Skeletal muscle tissue (tissue), 4 donors: ENCODE data around the gene TMC6. TPM values are rescaled to one million over a fixed set of nuclear protein-coding genes. Genes with fewer than 3 reads are reported as not detected.

ENCODE experiments used
- H3K27ac ChIP-seq: one replicate; pipeline ENCODE4 v1.7.0; 2013; ENCODE audit warnings: mild to moderate bottlenecking, low read depth, low read length, inconsistent platforms
- H3K27me3 ChIP-seq, 3 donors: one replicate each; pipeline ENCODE4 v1.7.0; 2013; ENCODE audit warnings: low read length in 3 of 3; ENCODE audit not compliant: control insufficient read depth in 3 of 3, insufficient read depth in 3 of 3
- H3K36me3 ChIP-seq, 3 donors: one replicate each; pipeline ENCODE4 v1.7.0; 2013; ENCODE audit warnings: low read length in 3 of 3; ENCODE audit not compliant: control insufficient read depth in 3 of 3, insufficient read depth in 3 of 3
- H3K4me1 ChIP-seq, 3 donors: one replicate each; pipeline ENCODE4 v1.7.0; 2013; ENCODE audit warnings: low read length in 3 of 3, mild to moderate bottlenecking in 3 of 3; ENCODE audit not compliant: control insufficient read depth in 3 of 3, insufficient read depth in 3 of 3
- H3K4me3 ChIP-seq, 3 donors: one replicate each; pipeline ENCODE4 v1.7.0; 2013; ENCODE audit warnings: low read length in 3 of 3
- H3K9ac ChIP-seq, 3 donors: one replicate each; pipeline ENCODE4 v1.7.0; 2013; ENCODE audit warnings: low read length in 3 of 3, mild to moderate bottlenecking in 3 of 3, moderate library complexity in 2 of 3, low read depth in 1 of 3
- H3K9me3 ChIP-seq, 3 donors: one replicate each; pipeline ENCODE4 v1.7.0; 2013; ENCODE audit warnings: low read length in 3 of 3; ENCODE audit not compliant: control insufficient read depth in 3 of 3
- total RNA-seq: library from RNA; depleted of rRNA; stranded (reverse); fragments of >200 nt; gene quantifications from one replicate; pipeline ENCODE4 v1.2.3, GENCODE V29; 2014
- donor health status: Osteomylitis.

The TMC6 gene
- total RNA-seq, 1 donor from 2014 or later: 15.7 TPM

GRCh38 chr17:78123258-78123929 lies 5.2 kb downstream of the TMC6 start:
- Histone ChIP-seq H3K27me3 (peaks cover 0 to 11% (median 8%) of the 10 kb centered on the region in 3 donors), H3K9ac (no peak overlapping the region), H3K4me3 (no peak overlapping the region), H3K4me1 (peaks cover 13 to 34% (median 34%) of the 10 kb centered on the region in 3 donors), H3K36me3 (peaks cover 0 to 2% (median 0%) of the 10 kb centered on the region in 3 donors), H3K9me3 (no peaks in the 10 kb centered on the region), H3K27ac (no peak overlapping the region)

DNA sequence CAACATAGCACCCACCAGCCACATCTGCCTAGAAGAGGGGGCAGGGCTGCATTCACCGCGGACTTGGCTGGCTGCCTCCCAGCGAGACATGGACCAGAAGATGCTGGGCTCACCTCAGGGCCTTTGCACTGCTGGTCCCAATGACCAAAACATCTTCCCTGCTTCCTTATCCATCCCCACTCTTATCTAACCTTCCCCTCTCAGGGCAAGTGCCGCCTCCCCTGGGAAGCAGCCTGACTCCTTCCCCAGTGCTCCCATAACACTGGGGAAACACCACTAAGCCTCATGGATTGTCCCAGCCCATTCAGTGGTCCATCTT lies 5.7 kb downstream of the TMC6 start:
- Histone ChIP-seq H3K27me3 (peaks cover 0 to 9% (median 8%) of the 10 kb centered on the region in 3 donors), H3K9ac (no peak overlapping the region), H3K4me1 (peaks cover 12 to 33% (median 32%) of the 10 kb centered on the region in 3 donors), H3K9me3 (no peaks in the 10 kb centered on the region), H3K27ac (no peak overlapping the region), H3K36me3 (peaks cover 0 to 2% (median 0%) of the 10 kb centered on the region in 3 donors), H3K4me3 (no peak overlapping the region)

DNA sequence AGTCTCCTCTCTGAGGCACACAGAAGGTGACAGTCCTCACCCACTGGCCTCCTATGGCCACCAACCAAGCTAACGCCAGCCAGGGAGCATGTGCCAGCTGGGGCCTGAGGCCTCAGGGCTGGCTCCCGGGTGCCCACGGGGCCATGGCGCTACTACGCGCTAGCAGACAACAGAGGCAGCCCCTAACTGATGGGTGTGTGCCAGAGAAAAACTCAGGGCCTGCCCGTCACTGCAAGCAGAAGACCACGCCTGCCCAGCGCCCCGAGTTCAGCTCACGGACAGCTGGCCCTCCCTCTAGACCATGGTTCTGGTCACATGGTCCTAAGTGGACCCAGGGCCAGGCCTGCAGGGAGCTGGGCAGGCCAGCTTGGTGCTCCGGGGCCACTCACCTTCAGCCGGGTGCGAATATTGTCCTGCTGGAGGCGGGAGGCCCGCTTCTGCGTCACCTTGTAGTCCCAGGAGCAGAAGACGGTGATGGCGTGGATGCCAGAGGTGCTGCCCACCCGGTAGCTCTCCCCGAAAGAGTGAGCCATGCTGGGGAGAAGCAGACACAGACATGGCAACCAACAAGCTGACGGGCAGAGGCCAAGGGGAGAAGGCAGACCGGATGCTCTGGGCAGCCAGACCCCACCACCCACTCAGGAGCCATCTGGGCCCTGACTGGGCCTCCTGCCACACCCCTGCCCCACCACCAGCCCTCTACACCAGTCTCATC lies 6.2 kb downstream of the TMC6 start:
- Histone ChIP-seq H3K9me3 (no peaks in the 10 kb centered on the region), H3K4me1 (peaks cover 7 to 28% (median 27%) of the 10 kb centered on the region in 3 donors), H3K27ac (no peak overlapping the region), H3K27me3 (peaks cover 0 to 4% (median 4%) of the 10 kb centered on the region in 3 donors), H3K9ac (no peak overlapping the region), H3K36me3 (peaks cover 0 to 2% (median 0%) of the 10 kb centered on the region in 3 donors), H3K4me3 (no peak overlapping the region)

- H3K27ac ChIP-seq: no peak overlapping the region
- no peaks in the 10 kb centered on the region for H3K27me3 ChIP-seq
- no peak overlapping the region for H3K4me3 ChIP-seq
- H3K9me3 ChIP-seq: no peaks in the 10 kb centered on the region
- H3K36me3 ChIP-seq: peaks cover 0 to 2% (median 0%) of the 10 kb centered on the region in 3 donors
- no peak overlapping the region for H3K9ac ChIP-seq
- peaks cover 5 to 22% (median 21%) of the 10 kb centered on the region in 3 donors for H3K4me1 ChIP-seq
These were observed 6.7 kb downstream of the TMC6 start for GRCh38 chr17:78121801-78122215.

GRCh38 chr17:78120971-78121800 lies 7.4 kb downstream of the TMC6 start:
- no peak overlapping the region for H3K4me3 ChIP-seq
- H3K9ac ChIP-seq: no peak overlapping the region
- no peaks in the 10 kb centered on the region for H3K27me3 ChIP-seq
- H3K9me3 ChIP-seq: no peaks in the 10 kb centered on the region
- H3K27ac ChIP-seq: no peak overlapping the region
- H3K36me3 ChIP-seq: peaks cover 0 to 2% (median 0%) of the 10 kb centered on the region in 3 donors
- peaks cover 0 to 18% (median 18%) of the 10 kb centered on the region in 3 donors for H3K4me1 ChIP-seq

GRCh38 chr17:78120537-78120936 lies 8.0 kb downstream of the TMC6 start:
- peaks cover 0 to 2% (median 0%) of the 10 kb centered on the region in 3 donors for H3K36me3 ChIP-seq
- H3K27me3 ChIP-seq: no peaks in the 10 kb centered on the region
- no peaks in the 10 kb centered on the region for H3K9me3 ChIP-seq
- no peak overlapping the region for H3K27ac ChIP-seq
- peaks cover 0 to 12% (median 11%) of the 10 kb centered on the region in 3 donors for H3K4me1 ChIP-seq
- H3K4me3 ChIP-seq: no peak overlapping the region
- H3K9ac ChIP-seq: no peak overlapping the region

DNA sequence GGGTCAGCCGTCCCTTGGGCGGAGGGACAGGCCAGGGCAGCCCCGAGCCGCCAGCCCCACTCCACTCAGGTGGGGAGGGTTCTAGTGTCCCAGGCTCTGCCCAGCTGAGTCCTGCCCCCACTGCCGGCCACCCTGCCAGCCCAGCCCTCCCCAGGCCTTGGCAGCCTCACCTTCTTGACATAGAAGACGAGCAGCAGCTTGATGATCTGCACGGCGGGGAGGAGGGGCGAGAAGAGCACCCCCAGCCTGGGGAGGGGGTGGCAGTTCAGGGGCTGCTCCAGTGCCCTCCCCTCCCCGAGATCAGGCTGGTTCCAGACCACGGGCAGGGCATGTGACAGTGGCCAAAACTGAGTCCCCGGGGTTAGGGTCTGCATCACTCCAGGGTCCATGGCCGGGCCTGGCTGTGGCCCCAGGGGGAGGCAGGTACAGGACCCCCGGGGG lies 9.7 kb downstream of the TMC6 start:
- no peaks in the 10 kb centered on the region for H3K9me3 ChIP-seq
- H3K27ac ChIP-seq: no peak overlapping the region
- H3K36me3 ChIP-seq: peaks cover 0 to 4% (median 0%) of the 10 kb centered on the region in 3 donors
- no peak overlapping the region for H3K9ac ChIP-seq
- no peaks in the 10 kb centered on the region for H3K27me3 ChIP-seq
- no peak overlapping the region for H3K4me3 ChIP-seq
- no peaks in the 10 kb centered on the region for H3K4me1 ChIP-seq

- Histone ChIP-seq H3K4me1 (peaks cover 6 to 7% (median 7%) of the 10 kb centered on the region in 3 donors), H3K9ac (no peak overlapping the region), H3K4me3 (no peak overlapping the region), H3K36me3 (peaks cover 0 to 2% (median 0%) of the 10 kb centered on the region in 3 donors), H3K27ac (no peak overlapping the region), H3K27me3 (no peaks in the 10 kb centered on the region), H3K9me3 (no peaks in the 10 kb centered on the region)
These were observed 11.3 kb downstream of the TMC6 start for GRCh38 chr17:78117027-78117981.

DNA sequence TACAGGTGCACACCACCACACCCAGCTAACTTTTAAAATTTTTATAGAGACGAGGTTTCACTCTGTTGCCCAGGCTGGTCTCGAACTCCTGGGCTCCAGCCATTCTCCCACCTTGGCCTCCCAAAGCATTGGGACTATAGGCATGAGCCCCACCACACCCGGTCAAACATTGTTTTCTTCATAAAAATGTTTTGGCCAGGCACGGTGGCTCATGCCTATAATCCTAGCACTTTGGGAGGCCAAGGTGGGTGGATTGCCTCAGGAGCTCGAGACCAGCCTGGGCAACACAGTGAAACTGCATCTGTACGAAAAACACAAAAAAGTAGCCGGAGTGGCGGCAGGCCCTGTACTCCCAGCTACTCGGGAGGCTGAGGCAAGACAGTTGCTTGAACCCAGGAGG lies 12.1 kb downstream of the TMC6 start:
- Histone ChIP-seq H3K36me3 (peaks cover 0 to 2% (median 1%) of the 10 kb centered on the region in 3 donors), H3K4me1 (peaks cover 8 to 11% (median 10%) of the 10 kb centered on the region in 3 donors), H3K27ac (no peak overlapping the region), H3K9me3 (no peaks in the 10 kb centered on the region), H3K9ac (no peak overlapping the region), H3K4me3 (no peak overlapping the region), H3K27me3 (no peaks in the 10 kb centered on the region)
